ENCODE results near the gene SPDYE18.
"Not testable (repeated sequence)": the region's sequence is repeated elsewhere in the genome, so short reads cannot be mapped to it uniquely, and the experiment has no call there.

The SPDYE18 gene

DNA sequence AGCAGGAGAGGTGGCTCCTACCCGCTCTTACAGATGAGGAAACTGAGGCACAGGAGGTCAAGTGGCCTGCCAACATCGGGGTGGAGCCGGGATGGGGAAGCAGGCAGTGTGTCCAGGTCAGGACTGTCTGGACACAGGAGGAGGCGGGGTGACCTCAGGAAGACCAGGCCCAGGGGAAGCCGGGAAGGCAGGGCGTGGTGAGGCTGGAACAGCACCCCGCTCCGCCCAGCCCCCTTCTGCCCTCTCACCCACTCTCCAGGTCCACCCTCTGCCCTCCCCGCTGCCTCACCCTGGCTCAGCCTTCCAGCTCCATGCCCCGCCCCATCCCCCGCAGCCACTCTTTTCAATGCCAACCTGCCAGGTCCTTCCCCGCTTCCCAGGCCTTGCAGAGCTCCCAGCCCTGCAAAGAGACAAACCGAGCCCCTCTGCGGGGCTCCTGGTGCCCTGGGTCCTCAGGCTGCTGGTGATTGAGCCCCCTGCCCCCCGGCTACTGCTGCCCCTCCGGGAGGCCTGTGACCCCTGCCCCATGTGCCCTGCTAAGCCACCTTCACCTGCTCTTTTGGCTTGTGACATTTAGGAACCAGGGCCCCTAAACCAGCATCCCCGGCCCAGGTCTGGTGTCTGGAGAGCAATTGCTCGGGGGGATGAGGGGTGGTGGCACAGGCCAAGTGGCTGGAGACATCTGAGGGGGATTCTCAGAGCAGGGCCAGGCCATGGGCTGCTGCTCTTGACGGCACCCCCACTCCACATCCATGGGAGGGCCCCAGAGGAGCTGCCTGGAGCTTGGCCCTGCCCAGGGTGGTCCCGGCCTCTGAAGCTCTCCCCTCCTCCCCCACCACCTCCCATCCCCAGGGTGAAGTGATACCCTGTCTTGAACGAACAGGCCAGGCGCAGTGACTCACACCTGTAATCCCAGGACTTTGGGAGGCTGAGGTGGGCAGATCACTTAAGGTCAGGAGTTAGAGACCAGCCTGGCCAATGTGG is 55.9 kb downstream of the SPDYE18 start:
- in situ Hi-C loops (cut with MboI; ENCODE audit: low sequenced_read_pairs): not testable (repeated sequence)

DNA sequence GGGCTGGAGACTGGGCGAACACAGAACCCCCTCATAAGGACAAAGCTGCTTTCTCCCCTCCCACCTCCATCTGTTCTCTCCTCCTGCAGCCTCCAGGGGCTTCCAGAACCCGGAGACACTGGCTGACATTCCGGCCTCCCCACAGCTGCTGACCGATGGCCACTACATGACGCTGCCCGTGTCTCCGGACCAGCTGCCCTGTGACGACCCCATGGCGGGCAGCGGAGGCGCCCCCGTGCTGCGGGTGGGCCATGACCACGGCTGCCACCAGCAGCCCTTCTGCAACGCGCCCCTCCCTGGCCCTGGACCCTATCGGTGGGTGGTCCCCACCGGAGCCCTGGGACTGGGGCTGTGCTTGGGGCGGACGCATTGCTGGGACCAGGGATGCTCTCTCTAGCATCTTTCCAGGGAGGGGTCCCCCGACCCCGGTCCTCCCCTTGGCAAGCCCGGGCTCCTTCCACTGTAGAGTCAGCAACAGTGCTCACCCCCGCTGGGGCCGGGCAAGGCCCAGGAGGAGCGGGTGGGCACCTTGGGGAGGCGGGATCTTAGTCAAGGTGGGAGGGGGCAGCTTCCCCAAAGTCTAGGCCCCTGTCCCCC is 56.8 kb downstream of the SPDYE18 start:
- in situ Hi-C loops (cut with MboI; ENCODE audit: low sequenced_read_pairs): not testable (repeated sequence)

DNA sequence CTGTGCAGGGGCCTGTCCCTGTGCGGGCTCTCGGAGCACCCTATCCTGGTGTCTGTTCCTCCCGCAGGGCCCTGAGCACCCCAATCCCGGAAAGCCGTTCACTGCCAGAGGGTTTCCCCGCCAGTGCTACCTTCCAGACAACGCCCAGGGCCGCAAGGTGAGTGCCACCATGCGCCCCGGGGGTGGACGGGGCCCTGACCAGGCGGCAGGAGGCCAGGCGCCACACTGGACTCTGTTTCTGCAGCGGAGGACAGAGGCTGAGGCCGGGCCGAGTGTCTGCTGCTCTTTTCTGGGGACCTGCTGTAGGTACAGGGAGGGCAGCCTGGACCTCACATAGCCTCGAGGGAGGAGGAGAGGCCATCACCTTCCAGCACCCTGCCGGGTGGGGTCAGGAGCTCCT is 58.2 kb downstream of the SPDYE18 start:
- in situ Hi-C loops (cut with MboI; ENCODE audit: low sequenced_read_pairs): not testable (repeated sequence)

DNA sequence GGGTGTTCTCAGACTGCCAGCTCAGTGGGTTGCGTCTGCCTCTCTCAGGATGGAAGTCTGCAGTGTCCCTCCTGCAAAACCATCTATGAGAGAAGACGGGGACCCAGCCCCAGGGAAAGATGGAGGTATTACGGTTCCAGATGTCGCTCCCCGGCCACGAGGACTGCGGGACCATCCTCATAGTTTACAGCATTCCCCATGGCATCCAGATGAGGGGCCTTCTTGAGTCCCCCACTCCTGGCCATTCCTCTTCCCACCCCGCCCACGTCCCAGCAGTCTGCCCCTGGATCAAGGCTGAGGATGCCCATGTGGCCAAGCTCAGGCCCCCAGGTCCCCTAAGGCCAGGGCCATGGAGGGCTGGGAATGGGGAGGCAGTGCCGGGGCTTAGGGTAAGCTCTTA is 59.1 kb downstream of the SPDYE18 start:
- in situ Hi-C loops (cut with MboI; ENCODE audit: low sequenced_read_pairs): not testable (repeated sequence)

DNA sequence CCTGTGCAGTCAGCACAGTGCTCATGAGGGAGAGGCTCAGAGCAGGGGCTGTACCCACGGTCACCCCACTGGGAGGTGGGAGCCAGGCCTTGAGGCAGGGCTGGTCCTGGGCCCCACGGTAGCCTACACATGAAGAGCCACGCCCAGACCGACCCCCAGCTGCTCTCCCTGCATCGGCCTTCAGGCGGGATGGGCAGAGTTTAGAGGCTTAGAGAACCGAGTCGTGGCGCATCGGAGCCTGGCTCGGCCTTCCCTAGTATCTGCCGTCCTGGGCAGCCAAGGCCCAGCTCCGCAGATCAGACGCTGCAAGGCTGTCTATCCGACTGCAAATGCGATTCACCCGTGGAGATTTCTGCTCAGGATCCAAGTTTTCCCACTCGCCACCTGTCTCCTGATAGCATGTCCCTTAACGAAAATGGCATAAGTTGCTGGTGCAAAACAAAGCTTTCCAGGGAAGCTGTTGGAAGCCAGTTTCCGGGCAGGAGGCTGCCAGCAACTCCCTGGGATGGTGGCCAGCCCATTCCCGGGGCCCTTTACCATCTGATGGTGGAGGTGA is 59.6 kb downstream of the SPDYE18 start:
- in situ Hi-C loops (cut with MboI; ENCODE audit: low sequenced_read_pairs): not testable (repeated sequence)

DNA sequence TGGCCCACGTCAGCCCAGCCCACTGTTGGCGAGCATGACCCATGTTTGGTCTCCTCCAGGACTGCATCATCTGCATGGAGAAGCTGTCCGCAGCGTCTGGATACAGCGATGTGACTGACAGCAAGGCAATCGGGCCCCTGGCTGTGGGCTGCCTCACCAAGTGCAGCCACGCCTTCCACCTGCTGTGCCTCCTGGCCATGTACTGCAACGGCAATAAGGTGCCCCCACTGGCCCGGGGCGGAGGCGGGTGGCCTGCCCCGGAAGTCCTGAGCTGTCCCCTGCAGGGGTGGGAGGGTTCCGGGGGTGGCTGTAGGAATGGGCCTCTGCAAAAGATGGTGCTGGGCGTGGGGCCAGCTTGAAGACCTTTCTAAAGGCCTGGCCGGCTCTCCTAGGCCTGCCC is 60.3 kb downstream of the SPDYE18 start:
- in situ Hi-C loops (cut with MboI; ENCODE audit: low sequenced_read_pairs): not testable (repeated sequence)
